HL-60 (cell line): ENCODE data around the gene ASPSCR1.

Source experiments
- CTCF ChIP-seq: IDR thresholded peaks from one replicate; pipeline ENCODE4 v1.5.1; 2011; ENCODE audit warnings: low read length, control low read depth, inconsistent platforms; ENCODE audit not compliant: insufficient read depth
- GABPA ChIP-seq: IDR thresholded peaks from 2 replicates; pipeline ENCODE4 v1.6.1; 2012; ENCODE audit warnings: low read depth
- POLR2AphosphoS5 ChIP-seq: IDR thresholded peaks from 2 replicates; pipeline ENCODE4 v1.6.1; 2012; ENCODE audit warnings: low read depth
- REST ChIP-seq: IDR thresholded peaks from 2 replicates; pipeline ENCODE4 v1.6.1; 2012; ENCODE audit warnings: low read depth; ENCODE audit not compliant: insufficient replicate concordance

GRCh38 chr17:82013341-82013740 lies 35.9 kb downstream of the ASPSCR1 start:
- TF ChIP-seq CTCF (no peak), REST (no peak), POLR2AphosphoS5 (no peak), GABPA (no peak)
